ENCODE results near the gene HOXD11. TPM values are rescaled to one million over a fixed set of nuclear protein-coding genes. Genes with fewer than 3 reads are reported as not detected.
A peak's percentile ranks its signal among the peaks of the same experiment; 100 is the strongest.

Gene HOXD11
- total and polyA plus RNA-seq, 9 of the 15 experiments (the other 6 are each of a cell fraction or from before 2014, with no cell fraction given) = not detected

- intact Hi-C loops (cut with micrococcal nuclease) = no loop called here
- Histone ChIP-seq H3K36me3 (ENCODE audit: control insufficient read depth, insufficient read depth, low read length) (no peaks in the 10 kb centered on the region), H3K9me3 (replicated peaks; ENCODE audit: control insufficient read depth, insufficient read depth, low read depth, low read length) (no peaks in the 10 kb centered on the region), H2AFZ (ENCODE audit: low read depth, low read length) (no peak within 1 kb of the TSS), H3K4me3 (no peak within 1 kb of the TSS), H3K4me2 (ENCODE audit: insufficient read depth, low read length) (no peak within 1 kb of the TSS), H3K9me1 (ENCODE audit: control insufficient read depth, insufficient read depth, low read length) (no peaks in the 10 kb centered on the region), H3K27ac (ENCODE audit: extremely low read depth, low read depth, low read length) (no peak within 1 kb of the TSS), H4K20me1 (replicated peaks; ENCODE audit: control insufficient read depth, insufficient read depth, low read length) (no peaks in the 10 kb centered on the region; the same call in 1 of the 2 replicates), H3K27me3 (ENCODE audit: control insufficient read depth in 2 of 2, insufficient read depth in 2 of 2, low read length in 2 of 2) (peaks cover 76 to 80% of the 10 kb centered on the region in 2 experiments), H3K4me1 (replicated peaks in 1 of 2; ENCODE audit: control insufficient read depth in 2 of 2, insufficient read depth in 2 of 2, low read length in 2 of 2) (peaks cover 0 to 19% of the 10 kb centered on the region in 2 experiments; a peak in 1 of 5 replicates), H3K9ac (ENCODE audit: insufficient read depth in 1 of 2, low read depth in 2 of 2, low read length in 2 of 2) (no peak within 1 kb of the TSS), H3K79me2 (ENCODE audit: control insufficient read depth, insufficient read depth, low read length) (no peaks in the 10 kb centered on the region)
- WGBS (ENCODE audit: insufficient coverage, low coverage, missing lambda C conversion rate) = 12% methylated on average over 63 of the region's 66 CpGs
- POLR2A ChIA-PET = interaction anchor here (0.6 kb wide), 2 partner anchors 1076 to 1302 kb away, joined by 3 read pairs; no protein-coding TSS in a partner anchor
- in situ Hi-C loops (cut with MboI) = no loop called here
- ATAC-seq = peak; percentile 78
- no peak for FAIRE-seq
- CTCF ChIA-PET (ENCODE audit: low intra/inter-chr PET ratio) = interaction anchor here (0.6 kb wide), 1 partner anchor 825 kb away, joined by 3 read pairs; no protein-coding TSS in a partner anchor
- peak in 2 of 4 experiments; percentile 37 to 38 for DNase-seq (ENCODE audit: extremely low read depth in 1 of 4, low spot score in 3 of 4)
- BruUV-seq (replicated peaks) = no TSS peak
- TF ChIP-seq BHLHE40 (IDR thresholded peaks at IDR 0.05; ENCODE audit: low read length) (peak; percentile 52), ZBTB33 (CRISPR knock-in tag; IDR thresholded peaks at IDR 0.05) (peak; percentile 79), ARID4B (CRISPR knock-in tag; IDR thresholded peaks at IDR 0.05) (no peak), MED1 (CRISPR knock-in tag; IDR thresholded peaks at IDR 0.05; ENCODE audit: borderline replicate concordance) (no peak), E2F6 (IDR thresholded peaks at IDR 0.05; ENCODE audit: borderline replicate concordance in 1 of 2, extremely low read depth in 1 of 2, insufficient read depth in 1 of 2, insufficient read length in 1 of 2, low read depth in 1 of 2, low read length in 1 of 2, poor library complexity in 1 of 2, severe bottlenecking in 1 of 2) (peak in 1 of 2 experiments; percentile 25), RAD51 (IDR thresholded peaks at IDR 0.05; ENCODE audit: borderline replicate concordance, low read depth) (peak; percentile 72)
These were observed 9.1 kb downstream of the HOXD11 start, which contains the start of gene HOXD10 for GRCh38 chr2:176115883-176116813. TSS of gene HOXD10 (plus strand) at chr2:176116778. CDS start at chr2:176116834, 56 bp downstream.

Measured in K562 (cell line).